Posterior cingulate gyrus (tissue), 11 donors: ENCODE results near the gene NR6A1.

Experiments used
- DNase-seq, 10 donors: peaks; one replicate each; pipeline versions ENCODE4 v3.0.0 to v3.0.0-alpha.2; 2020 to 2021; ENCODE audit warnings: mixed read lengths in 3 of 10
- intact Hi-C: fragments of 100-400 bp; cut with DNase I; formaldehyde crosslinking; loops from one replicate; pipeline ENCODE4 v1.15.1; 2023

NR6A1 gene

DNA sequence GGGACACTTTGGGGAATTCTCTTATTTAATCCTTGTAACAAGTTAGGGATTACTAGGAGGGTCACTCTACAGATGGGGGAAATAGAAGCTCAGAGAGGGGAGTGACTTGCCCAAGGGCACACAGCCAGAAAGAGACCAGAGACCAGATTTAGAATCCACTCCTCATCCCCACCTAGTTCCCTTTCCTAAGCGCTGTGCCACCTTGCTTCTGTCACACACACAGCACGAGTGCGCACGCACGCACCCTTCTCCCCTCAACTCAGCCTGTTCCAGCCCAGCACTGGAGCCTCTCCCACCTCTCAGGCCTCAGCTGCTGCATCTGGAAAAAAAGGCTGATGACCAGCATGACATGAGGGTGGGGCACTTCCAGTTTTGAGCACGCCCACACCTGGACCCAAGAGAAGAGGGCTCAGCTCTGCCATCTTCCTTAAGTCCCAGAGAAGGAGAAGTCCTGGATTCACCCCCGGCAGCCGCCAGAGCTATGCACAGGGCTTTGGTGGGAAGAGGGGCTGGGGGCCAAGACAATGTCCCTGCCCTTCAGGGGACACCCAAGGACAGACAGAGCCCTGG is 282.4 kb downstream of the NR6A1 start:
- intact Hi-C loops = no loop called here
- DNase-seq = no peak

- intact Hi-C loops = no loop called here
- DNase-seq = no peak
Measured at GRCh38 chr9:124487260-124488182, 283.6 kb downstream of the NR6A1 start.

- intact Hi-C loops = no loop called here
- no peak for DNase-seq
Measured at GRCh38 chr9:124486778-124487259, 284.3 kb downstream of the NR6A1 start.

DNA sequence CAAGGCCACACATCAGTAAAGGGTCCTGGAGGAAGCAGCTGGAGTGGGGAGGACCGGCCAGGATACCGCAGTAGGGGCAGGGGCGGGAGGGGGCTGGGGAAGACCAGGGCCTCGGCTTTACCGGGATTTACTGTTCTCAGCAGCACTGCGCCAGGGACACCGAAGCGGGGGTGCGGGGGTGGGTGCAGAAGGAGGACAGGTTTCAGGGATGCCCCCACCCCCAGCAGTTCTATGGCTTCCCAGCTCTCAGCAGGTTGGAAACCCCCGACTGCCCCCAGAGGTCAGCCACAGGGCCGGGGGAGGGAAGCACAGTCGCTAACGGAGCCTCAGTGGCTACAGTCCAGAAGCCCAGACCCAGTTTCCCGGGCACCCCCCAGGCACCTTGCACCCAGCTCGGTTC is 285.2 kb downstream of the NR6A1 start:
- intact Hi-C loops = no loop called here
- no peak for DNase-seq

DNA sequence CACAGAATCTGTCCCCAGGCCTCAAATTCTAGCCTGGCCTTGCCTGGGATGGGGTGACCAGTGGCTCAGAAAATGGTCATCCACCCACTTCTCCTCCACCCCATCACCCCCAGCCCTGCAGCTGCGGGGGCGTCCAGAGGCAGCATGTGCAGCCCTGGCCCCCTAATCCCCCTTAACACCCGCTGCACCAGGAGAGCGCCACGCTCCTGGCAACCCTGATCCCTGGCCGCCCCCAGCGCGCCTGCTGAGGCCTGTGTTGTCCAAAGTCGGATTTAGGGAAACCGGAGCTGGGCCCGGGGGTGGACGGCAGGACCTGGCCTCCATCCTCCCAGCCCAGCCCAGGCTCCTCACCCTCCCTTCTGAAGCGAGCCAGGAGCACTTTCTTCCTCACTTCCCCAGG is 285.9 kb downstream of the NR6A1 start:
- intact Hi-C loops = no loop called here
- DNase-seq = peak in 1 of 10 donors; percentile 66

GRCh38 chr9:124483481-124483880 is 287.6 kb downstream of the NR6A1 start:
- peak in 1 of 10 donors; percentile 32 for DNase-seq
- intact Hi-C loops = no loop called here

DNA sequence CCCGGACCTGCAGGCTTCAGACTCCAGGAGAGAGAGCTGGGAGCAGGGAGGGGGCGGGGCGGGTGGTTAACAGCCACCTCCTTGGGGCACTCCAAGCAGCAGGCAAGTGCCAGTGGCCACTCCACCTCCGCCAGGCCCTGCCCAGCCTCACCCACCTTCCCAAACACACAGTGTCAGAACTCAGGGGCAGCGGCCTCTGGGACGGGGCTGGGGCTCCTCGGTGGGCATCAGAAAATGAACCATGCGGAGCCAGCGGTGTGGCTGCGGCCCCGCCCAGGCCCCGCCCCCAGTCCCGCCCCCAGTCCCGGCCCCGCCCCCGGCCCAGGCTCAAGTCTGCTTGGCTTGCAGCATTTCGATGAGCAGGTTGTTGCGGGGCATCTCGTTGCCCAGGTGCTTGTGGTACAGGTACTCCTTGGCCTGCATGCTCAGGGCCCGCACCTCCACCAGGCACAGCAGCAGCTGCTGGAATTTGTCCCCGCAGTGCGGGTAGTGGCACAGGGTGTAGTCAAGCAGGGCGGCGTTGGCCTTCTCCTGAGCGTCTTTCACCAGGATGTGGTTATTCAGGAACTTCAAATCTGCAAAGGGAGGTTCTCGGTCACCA is 288.6 kb downstream of the NR6A1 start:
- peak in 1 of 10 donors; percentile 74 for DNase-seq
- intact Hi-C loops = no loop called here

DNA sequence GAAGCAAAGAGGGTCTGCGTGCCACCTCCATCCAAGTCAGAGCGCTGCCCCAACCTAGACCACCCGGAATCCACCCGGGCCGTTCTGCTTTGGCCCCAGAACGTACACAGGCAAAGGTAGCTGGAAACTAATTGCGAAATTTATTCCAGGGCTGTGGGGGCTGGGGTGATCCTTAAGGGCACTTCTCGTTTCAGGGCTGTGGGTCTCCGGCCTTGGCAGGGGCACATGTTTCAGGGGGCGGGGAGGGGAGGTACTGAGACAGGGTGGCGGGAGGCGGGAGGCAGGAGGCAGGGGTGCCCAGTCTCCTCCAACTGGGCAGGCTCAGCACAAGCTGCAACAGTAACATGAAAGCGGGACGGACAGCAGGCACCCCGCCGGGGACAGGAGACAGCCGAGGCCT is 290.0 kb downstream of the NR6A1 start:
- DNase-seq = peak in 1 of 10 donors; percentile 77
- intact Hi-C loops = no loop called here

GRCh38 chr9:124480621-124480981 is 290.5 kb downstream of the NR6A1 start:
- intact Hi-C loops = no loop called here
- no peak for DNase-seq

GRCh38 chr9:124479947-124480620 is 291.0 kb downstream of the NR6A1 start:
- no peak for DNase-seq
- intact Hi-C loops = no loop called here

- no peak for DNase-seq
- intact Hi-C loops = no loop called here
Measured at GRCh38 chr9:124479371-124479770, 291.7 kb downstream of the NR6A1 start.

DNA sequence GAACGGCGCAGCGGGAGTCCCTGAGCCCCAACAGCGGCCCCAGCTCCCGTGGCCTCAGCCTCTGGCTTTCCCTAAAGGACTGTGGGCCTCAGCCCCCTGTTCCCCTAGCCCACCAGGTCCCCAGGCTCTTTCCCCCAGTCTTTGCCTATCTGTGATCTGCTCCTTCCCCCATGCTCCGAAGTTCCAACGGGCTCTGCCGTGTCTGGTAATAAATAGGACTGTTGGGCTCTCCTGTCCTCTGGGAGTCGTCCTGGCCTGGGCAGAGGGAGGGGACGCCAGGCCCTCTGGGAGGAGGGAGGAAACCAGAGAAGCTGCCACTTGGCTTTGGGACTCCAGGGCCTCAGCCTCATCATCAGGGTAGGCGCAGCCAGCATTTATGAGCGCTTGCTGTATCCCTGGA is 292.8 kb downstream of the NR6A1 start:
- intact Hi-C loops = no loop called here
- no peak for DNase-seq

DNA sequence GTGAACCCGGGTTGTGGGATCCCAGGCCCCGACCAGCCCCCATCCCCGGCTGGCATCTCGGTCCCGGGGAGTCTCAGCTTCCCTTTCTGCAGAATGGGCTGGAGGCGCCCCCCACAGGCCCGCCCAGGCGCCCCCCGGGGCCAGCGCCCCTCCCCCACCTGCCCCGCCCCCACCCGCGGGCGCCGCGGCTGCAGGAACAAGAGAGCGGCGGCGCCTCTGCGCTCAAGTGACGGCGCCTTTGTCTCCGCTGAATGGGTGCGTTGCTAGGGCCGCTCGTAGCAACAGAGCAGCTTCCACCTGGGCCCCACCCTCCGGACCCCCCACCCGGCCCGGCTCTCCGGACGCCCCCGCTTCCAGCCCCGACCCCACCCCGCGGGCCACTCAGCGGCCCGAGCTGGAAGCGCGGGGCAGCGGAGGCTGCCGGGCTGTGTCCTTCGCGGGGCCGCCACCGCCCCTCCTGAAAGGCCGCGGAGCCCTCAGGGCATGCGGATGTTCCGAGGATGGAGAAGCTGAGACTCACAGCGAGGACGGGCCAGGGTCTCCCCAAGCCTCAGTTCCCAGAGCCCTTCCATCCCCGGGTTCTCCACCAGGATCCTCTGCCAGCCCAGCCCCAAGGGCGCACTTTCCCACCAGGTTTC is 293.3 kb downstream of the NR6A1 start:
- DNase-seq = peak in 1 of 10 donors; percentile 24
- intact Hi-C loops = no loop called here

DNA sequence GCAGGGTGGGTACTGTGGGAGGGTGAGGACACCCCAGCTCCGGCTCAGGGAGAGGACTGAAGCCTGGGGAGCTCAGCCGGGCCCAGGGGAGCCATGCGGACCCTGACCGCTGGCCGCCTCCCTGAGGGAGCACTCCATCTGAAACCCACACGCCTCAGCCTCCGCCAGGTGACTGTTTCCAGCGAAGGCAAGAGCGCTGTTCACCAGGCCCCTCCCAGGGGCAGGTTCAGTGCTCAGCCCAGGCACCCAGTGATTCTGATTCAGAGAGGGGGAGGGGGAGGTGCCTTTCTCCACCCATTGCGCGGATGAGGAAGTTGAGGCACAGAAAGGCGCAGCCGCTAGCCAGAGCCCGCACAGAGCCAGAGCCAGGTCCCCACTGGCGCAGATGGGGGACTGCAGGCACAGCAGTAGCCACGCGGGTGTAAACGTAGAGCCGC is 293.9 kb downstream of the NR6A1 start:
- no peak for DNase-seq
- intact Hi-C loops = no loop called here

- no peak for DNase-seq
- intact Hi-C loops = no loop called here
Measured at GRCh38 chr9:124475868-124476690, 295.0 kb downstream of the NR6A1 start.

GRCh38 chr9:124475158-124475867 is 295.8 kb downstream of the NR6A1 start:
- peak in 1 of 10 donors; percentile 52 for DNase-seq
- intact Hi-C loops = no loop called here

DNA sequence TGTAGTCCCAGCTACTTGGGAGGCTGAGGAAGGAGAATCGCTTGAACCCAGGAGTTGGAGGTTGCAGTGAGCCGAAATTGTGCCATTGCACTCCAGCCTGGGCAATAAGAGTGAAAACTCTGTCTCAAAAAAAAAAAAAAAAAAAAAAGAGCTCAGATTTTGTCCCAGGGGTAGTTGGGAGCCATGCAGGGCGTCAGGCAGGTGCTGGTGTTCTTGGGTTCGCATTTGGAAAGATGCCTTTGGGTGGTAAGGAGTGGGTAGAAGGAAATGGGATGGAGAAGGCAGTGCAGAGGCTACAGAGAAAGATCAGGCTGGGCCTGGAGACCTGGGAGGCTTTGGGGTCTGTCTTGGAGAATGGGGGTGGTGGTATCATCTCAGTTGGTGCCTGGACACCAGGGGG is 297.0 kb downstream of the NR6A1 start:
- no peak for DNase-seq

DNA sequence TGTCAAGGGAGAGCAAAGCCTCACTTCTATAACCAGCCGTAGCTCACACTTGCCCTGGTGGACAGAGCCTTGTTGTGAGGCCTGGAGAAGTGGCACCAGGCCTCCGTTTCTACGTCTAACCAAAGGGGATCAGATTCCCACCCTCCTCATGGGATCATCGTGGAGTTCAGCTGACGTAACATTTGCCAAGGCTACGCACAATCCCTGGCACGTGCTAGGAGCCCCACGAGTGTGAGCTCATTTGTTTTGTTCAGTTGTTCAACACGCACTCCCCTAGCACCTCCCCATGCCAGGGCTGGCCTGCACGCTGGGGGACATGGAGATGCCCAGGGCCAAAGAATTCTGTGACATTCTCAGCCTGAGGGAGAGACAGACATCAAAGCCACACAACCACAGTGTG is 297.8 kb downstream of the NR6A1 start:
- DNase-seq = peak in 1 of 10 donors; percentile 45

More for the DNA sequence above, 297.0 kb downstream of the NR6A1 start:
- intact Hi-C loops = no loop called here

GRCh38 chr9:124472770-124473169 is 298.3 kb downstream of the NR6A1 start:
- peak in 1 of 10 donors; percentile 58 for DNase-seq
- intact Hi-C loops = no loop called here

More for the DNA sequence above, 297.8 kb downstream of the NR6A1 start:
- intact Hi-C loops = no loop called here
